ENCODE data around the gene METTL5. TPM values are rescaled to one million over a fixed set of nuclear protein-coding genes. Genes with fewer than 3 reads are reported as not detected.

Gene METTL5
- polyA plus RNA-seq, 3 donors, result 11.1 to 60.8 (median 51.0) TPM

- no peaks in the 10 kb centered on the region for H3K27me3 ChIP-seq (ENCODE audit: control insufficient read depth in 2 of 2, insufficient read depth in 2 of 2, low read length in 2 of 2)
- no peaks in the 10 kb centered on the region for H3K9me3 ChIP-seq (replicated peaks in 1 of 2; ENCODE audit: control insufficient read depth in 1 of 2, insufficient read depth in 1 of 2, low read length in 2 of 2)
- 100% methylated on average over 1 of the region's 2 CpGs for WGBS (ENCODE audit: insufficient coverage)
- no peaks in the 10 kb centered on the region for H3K4me1 ChIP-seq (ENCODE audit: control insufficient read depth in 1 of 2, insufficient read depth in 2 of 2, low read length in 2 of 2)
- peaks cover 0 to 23% of the 10 kb centered on the region in 2 donors for H3K36me3 ChIP-seq (replicated peaks in 1 of 2; ENCODE audit: control insufficient read depth in 1 of 2, insufficient read depth in 2 of 2, low read length in 2 of 2)
- peaks cover 54% of the 10 kb centered on the region for H3K79me2 ChIP-seq (ENCODE audit: insufficient read depth, low read length)
- Mint-ChIP-seq H3K36me3 (peaks cover 22 to 28% of the 10 kb centered on the region in 2 donors), H3K27me3 (ENCODE audit: low read depth in 3 of 3) (peaks cover 0 to 1% (median 0%) of the 10 kb centered on the region in 3 donors), H3K4me3 (no peak overlapping the region), H3K27ac (no peak overlapping the region), H3K4me1 (no peaks in the 10 kb centered on the region), H3K9me3 (peaks cover 0 to 2% (median 1%) of the 10 kb centered on the region in 7 donors)
- DNase-seq, result no peak
- H2AFZ ChIP-seq (ENCODE audit: insufficient read depth, low read depth, low read length, poor library complexity, severe bottlenecking), result no peak overlapping the region
- H3K9ac ChIP-seq (ENCODE audit: insufficient read depth, low read length, poor library complexity, severe bottlenecking), result no peak overlapping the region
- no peak overlapping the region for H3K4me2 ChIP-seq (replicated peaks; ENCODE audit: extremely low read depth, low read length, poor library complexity, severe bottlenecking)
- H4K20me1 ChIP-seq (ENCODE audit: insufficient read depth, low read length), result peaks cover 79% of the 10 kb centered on the region
- no peak overlapping the region for H3K4me3 ChIP-seq (replicated peaks in 1 of 3; ENCODE audit: low read depth in 2 of 3, low read length in 3 of 3)
- no peak overlapping the region for H3K27ac ChIP-seq (ENCODE audit: low read depth in 1 of 2, low read length in 2 of 2)
- intact Hi-C loops (cut with micrococcal nuclease), result no loop called here
- TF ChIP-seq CTCF (IDR thresholded peaks at IDR 0.05), result no peak
These were observed 14.2 kb upstream of the METTL5 start for GRCh38 chr2:169838743-169839489.

- peaks cover 17 to 18% of the 10 kb centered on the region in 2 donors for H3K36me3 Mint-ChIP-seq
- peaks cover 79% of the 10 kb centered on the region for H3K79me2 ChIP-seq (ENCODE audit: insufficient read depth, low read length)
- no CpG with 5 or more reads among the region's 1 CpG for WGBS (ENCODE audit: insufficient coverage)
- no peak overlapping the region for H3K4me2 ChIP-seq (replicated peaks; ENCODE audit: extremely low read depth, low read length, poor library complexity, severe bottlenecking)
- H3K9me3 ChIP-seq (replicated peaks in 1 of 2; ENCODE audit: control insufficient read depth in 1 of 2, insufficient read depth in 1 of 2, low read length in 2 of 2), result no peaks in the 10 kb centered on the region
- no peak for DNase-seq
- intact Hi-C loops (cut with micrococcal nuclease), result no loop called here
- no peak overlapping the region for H3K27ac ChIP-seq (ENCODE audit: low read depth in 1 of 2, low read length in 2 of 2)
- H3K4me3 ChIP-seq (replicated peaks in 1 of 3; ENCODE audit: low read depth in 2 of 3, low read length in 3 of 3), result no peak overlapping the region
- peaks cover 0 to 4% (median 2%) of the 10 kb centered on the region in 3 donors for H3K27me3 Mint-ChIP-seq (ENCODE audit: low read depth in 3 of 3)
- TF ChIP-seq CTCF (IDR thresholded peaks at IDR 0.05), result no peak
- no peak overlapping the region for H3K4me3 Mint-ChIP-seq
- peaks cover 95% of the 10 kb centered on the region for H4K20me1 ChIP-seq (ENCODE audit: insufficient read depth, low read length)
- no peak overlapping the region for H3K27ac Mint-ChIP-seq
- no peaks in the 10 kb centered on the region for H3K27me3 ChIP-seq (ENCODE audit: control insufficient read depth in 2 of 2, insufficient read depth in 2 of 2, low read length in 2 of 2)
- H3K36me3 ChIP-seq (replicated peaks in 1 of 2; ENCODE audit: control insufficient read depth in 1 of 2, insufficient read depth in 2 of 2, low read length in 2 of 2), result peaks cover 0 to 22% of the 10 kb centered on the region in 2 donors
- no peaks in the 10 kb centered on the region for H3K9me3 Mint-ChIP-seq
- no peak overlapping the region for H3K9ac ChIP-seq (ENCODE audit: insufficient read depth, low read length, poor library complexity, severe bottlenecking)
- H2AFZ ChIP-seq (ENCODE audit: insufficient read depth, low read depth, low read length, poor library complexity, severe bottlenecking), result no peak overlapping the region
- peaks cover 4% of the 10 kb centered on the region for H3K4me1 Mint-ChIP-seq
- H3K4me1 ChIP-seq (ENCODE audit: control insufficient read depth in 1 of 2, insufficient read depth in 2 of 2, low read length in 2 of 2), result peaks cover 0 to under 1% of the 10 kb centered on the region in 2 donors
These were observed 9.7 kb upstream of the METTL5 start for GRCh38 chr2:169834401-169834800.

Data from CD14-positive monocyte (primary cell).